HG03045 (cell line): ENCODE measurements around the gene NMBR.
A peak's percentile ranks its signal among the peaks of the same experiment; 100 is the strongest.
"Not testable (repeated sequence)": the region's sequence is repeated elsewhere in the genome, so short reads cannot be mapped to it uniquely, and the experiment has no call there.

Experiments used
- ATAC-seq: cut with Tn5 transposase; IDR thresholded peaks from one replicate; pipeline ENCODE4 v1.9.1; 2021; ENCODE audit warnings: mild to moderate bottlenecking, moderate library complexity; ENCODE audit not compliant: unreplicated experiment

NMBR gene

DNA sequence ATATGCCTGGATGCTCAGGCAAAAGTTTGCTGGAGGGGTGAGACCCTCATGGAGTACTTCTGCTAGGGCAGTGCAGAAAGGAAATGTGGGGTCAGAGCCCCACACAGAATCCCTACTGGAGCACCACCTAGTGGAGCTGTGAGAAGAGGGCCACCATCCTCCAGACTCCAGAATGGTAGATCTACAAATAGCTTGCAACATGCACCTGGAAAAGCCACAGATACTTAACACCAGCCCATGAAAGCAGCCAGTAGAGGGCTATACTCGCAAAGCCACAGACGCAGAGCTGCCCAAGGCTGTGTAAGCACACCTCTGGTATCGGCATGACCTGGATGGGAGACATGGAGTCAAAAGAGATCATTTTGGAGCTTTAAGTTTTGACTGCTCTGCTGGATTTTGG, 74.9 kb downstream of the NMBR start:
- no peak for ATAC-seq

DNA sequence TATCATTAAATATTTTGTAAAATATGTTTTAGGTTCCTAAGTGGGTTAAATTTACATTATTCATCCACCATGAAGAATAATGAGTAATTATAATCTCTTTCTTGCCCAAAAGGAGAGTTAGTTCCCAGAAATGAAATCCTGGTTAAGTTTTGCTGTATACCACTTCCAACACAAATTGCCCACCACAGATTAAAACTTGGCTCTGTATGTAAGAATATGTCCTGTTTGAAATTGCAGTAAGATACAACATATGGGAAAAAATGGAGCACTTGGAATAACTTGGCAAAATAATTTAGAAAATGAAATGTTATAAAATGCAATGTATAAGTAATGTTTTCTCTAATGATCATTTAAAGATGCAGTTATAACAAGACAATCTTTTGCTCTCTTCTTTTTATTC, 78.5 kb downstream of the NMBR start:
- ATAC-seq, result no peak

DNA sequence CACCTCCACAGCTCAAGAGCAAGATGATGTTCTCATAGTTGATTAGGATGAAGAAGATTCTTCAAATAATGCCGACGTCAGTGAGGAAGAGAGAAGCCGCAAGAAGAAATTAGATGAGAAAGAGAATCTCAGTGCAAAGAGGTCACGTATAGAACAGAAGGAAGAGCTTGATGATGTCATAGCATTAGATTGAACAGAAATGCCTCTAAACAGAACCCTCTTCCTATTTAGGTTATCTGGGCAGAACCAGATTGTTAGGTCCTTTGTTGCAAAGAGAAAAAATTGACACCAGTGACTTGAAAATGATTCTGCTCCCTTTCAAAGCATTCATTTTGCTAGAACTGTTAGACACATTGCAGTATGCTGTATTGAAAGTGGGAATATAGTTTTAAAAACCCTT, 84.1 kb downstream of the NMBR start:
- not testable (repeated sequence) for ATAC-seq

DNA sequence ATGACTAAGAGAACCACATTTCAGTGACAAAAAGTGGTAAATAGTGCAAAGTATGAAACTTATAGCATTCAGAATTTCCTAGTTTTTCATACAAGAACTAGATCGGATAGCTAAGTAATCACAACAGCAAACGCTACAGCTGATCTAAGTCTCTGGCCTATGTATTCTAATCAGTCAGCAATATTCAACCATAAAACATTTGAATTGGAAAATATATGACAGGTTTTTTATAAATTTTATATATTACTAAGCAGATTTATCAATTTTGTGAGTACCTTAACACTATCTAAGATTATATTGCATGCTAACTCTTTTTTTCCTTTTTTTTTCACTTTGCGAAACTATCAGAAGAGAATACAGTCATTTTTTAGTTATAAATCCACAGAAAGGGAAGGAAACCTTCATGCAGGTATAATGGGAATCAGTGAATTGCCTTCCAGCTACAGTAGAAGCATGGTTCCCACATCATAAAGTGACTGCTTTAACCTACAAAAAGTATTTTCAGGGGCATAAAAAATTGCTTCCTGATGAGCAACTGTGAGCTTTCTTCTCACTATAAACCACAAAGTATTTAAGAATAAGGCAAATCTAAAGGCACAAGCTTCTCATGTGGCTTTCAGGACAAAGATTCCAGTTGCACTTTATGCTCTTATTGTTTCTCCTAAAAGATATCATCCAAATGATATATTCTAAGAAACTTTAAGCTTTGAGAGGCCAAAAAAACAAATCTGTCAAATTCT, 88.2 kb downstream of the NMBR start:
- no peak for ATAC-seq

DNA sequence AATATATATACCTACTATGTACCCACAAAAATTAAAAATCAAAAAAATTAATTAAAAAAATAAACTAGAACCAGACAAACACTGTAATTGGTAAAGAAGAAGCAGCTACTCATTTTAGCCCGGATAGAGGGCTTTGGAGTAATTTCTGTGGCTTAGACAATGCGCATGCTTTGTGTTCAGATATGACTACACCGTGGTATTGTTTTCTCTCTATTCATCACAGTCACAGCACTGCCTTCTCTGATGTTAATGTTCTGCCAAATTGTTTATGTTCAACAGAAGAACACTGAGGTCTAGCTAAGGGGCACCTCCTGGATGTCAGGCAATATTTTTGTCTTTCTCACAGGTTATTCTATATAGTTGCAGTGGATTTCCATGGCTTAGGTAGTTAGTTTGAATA, 91.7 kb downstream of the NMBR start:
- peak; percentile 77 for ATAC-seq

DNA sequence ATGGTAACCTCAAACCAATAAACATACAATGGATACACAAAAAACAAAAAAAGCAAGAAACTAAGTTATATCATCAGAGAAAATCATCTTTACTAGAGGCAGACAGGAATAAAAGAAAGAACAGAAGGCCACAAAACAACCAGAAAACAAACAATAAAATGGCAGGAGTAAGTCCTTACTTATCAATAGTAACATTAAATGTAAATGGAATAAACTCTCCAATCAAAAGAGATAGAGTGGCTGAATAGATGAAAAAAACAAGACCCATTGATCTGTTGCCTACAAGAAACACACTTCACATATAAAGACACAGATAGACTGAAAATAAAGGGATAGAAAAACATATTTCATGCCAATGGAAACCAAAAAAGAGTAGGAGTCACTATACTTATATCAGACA, 95.5 kb downstream of the NMBR start:
- no peak for ATAC-seq

DNA sequence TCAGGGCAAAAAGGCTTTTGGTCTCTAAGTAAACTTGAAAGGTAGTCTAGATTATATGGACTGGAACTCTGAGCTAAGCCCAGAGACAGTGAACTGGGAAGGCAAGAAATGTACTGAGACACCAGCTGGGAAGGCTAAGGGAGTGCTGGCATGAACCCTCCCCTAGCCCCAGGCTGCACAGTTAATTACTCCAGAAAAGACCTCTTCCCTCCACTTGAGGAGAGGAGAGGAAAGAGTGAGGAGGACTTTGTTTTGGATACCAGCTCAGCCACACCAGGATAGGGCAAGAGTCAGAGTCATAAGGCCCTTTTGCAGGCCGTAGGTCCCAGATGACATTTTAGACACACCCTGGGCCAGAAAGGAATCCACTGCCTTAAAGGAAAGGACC, 98.3 kb downstream of the NMBR start:
- ATAC-seq, result no peak

DNA sequence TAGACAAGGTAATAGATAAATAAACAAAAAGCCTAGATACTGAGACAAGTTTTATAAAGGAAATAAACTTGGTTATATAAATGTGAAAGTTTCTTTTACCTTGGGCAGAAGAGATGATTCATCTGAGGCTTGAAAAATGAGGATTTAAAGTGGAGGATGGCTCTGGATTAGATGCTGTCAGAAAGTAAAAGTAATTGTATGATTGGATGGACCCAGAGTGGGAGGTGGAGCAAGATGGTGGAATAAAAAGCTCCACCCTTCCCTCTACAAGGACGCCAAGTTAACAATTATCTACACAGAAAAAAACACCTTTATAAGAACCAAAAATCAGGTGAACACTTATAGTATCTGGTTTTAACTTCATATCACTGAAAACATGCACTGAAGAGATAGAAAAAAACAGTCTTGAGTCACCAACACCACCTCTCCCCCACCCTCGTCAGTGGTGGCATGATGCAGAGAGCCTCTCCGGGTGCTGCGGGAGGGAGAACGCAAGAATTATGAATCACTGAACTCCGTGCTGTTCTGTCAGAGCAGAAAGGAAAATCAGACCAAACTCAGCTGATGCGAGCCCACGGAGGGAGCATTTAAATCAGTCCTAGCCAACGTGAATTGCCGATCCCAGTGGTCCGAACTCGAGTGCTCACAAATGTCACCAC, 98.9 kb downstream of the NMBR start:
- no peak for ATAC-seq

DNA sequence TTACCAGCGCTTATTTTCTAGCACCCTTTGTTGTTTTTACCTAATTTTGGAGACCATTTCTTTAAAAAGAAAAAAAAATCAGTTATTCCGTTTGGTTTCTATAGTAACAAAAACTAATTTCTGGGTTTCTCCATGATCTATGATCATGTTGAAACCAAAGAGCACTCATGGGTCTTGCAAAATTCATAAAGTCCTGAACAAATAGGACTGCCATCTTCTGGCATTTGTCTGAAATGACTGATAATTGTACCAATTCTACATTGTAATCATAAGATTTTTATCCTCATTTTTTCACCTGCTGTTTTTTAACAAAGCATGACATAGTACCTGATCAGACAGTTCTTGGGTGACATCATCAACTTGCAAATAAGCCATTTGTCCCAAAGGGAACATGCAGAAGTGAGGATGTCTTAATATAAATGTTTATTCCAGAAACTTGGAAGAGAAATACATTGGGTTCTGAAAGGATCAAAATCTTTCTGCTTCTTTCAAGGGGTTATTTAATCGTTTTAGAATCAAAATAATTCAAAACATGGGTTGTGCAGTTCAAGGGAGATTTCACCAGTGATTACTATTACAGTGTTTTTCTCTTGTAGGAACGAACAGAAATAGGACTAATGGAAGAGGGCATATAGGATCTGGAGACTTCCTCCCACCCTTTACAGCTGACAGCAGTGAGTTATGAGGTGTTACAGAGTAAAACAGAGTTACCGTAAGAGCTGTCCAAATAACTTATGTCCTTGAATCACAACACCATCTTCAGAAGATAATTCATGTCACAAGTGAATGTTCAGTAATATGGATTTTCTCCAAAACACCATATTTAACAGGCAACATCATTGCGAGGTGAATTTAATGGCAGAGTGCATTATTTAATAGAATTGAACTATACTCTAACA, 101.3 kb downstream of the NMBR start:
- ATAC-seq, result no peak

DNA sequence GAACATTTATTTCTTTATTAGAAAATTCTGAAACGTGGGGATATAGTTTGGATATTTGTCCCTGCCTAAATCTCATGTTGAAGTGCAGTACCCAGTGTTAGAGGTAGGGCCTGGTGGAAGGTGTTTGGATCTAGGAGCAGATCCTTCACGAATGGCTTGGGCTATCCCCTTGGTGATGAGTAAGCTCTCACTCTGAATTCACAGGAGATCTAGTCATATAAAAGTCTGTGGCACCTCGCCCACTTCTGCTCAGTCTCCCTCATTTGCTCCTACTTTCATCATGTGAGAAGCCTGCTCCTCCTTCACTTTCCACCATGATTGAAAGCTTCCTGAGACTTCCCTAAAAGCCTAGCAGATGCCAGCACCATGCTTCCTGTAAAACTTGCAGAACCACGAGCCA, 111.0 kb downstream of the NMBR start:
- no peak for ATAC-seq

DNA sequence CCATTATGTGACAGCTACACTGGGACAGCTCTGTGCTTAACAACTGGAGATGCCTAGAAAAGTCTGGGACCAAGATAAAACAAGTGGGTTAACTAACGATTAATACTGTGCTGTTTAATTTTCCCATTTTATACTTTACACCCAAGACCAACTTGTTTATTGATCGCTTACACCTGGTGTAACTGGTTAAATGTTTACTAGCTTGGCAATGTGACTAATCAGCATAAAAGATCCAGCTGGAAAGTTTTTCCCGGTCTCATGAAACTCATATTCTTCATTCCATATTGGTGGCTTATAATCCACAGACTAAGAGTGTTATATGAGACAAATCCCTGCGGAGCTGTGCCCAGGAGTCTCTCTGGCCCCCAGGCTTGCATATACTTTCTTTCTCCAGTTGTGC, 115.9 kb downstream of the NMBR start:
- no peak for ATAC-seq

DNA sequence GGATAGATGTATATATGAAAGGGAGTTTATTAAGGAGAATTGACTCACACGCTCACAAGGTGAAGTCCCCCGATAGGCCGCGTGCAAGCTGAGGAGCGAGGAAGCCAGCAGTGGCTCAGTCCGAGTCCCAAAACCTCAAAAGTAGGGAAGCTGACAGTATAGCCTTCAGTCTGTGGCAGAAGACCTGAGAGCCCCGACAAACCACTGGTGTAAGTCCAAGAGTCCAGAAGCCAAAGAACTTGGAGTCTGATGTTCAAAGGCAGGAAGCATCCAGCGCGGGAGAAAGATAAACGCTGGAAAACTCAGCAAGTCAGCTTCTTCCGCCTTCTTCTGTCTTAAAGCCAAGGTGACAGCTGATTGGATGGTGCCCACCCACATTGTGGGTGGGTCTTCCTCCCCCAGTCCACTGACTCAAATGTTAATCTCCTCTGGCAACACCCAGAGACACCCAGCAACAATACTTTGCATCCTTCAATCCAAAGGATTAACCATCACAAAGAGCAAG, 116.8 kb downstream of the NMBR start:
- no peak for ATAC-seq

DNA sequence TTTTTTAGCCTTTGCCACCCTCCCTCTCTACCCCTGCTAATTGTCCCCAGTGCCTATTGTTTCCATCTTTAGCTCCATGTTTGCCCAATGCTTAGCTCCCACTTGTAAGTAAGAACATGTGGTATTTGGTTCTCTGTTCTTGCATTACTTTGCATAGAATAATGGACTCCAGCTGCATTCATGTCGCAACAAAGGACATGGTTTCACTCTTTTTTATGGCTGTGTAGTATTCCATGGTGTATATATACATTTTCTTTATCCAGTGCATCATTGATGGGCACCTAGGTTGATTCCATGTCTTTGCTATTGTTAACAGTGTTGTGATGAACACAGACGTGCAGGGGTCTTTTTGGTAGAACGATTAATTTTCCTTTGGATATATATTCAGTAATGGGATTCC, 118.4 kb downstream of the NMBR start:
- no peak for ATAC-seq

DNA sequence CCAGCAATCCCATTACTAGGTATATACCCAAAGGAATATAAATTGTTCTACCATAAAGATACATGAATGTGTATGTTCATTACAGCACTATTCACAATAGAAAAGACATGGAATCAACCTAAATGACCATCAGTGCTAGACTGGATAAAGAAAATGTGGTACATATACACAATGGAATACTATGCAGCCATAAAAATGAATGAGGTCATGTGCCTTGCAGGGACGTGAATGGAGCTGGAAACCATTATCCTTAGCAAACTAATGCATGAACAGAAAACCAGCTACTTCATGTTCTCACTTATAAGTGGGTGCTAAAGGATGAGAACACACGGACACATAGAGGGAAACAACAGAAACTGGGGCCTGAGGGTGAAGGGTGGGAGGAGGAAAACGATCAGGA, 119.1 kb downstream of the NMBR start:
- not testable (repeated sequence) for ATAC-seq

DNA sequence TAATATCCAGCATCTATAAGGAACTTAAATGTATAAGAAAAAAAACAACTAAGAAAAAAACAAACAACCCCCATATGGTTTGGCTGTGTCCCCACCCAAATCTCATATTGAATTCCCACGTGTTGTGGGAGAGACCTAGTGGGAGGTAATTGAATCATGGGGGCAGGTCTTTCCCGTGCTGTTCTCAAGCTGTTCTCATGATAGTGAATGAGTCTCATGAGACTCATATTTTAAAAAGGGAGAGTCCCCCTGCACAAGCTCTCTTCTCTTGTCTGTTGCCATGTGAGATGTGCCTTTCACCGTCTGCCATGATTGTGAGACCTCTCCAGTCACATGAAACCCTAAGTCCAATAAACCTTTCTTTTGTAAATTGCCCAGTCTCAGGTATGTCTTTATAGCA, 119.8 kb downstream of the NMBR start:
- no peak for ATAC-seq

DNA sequence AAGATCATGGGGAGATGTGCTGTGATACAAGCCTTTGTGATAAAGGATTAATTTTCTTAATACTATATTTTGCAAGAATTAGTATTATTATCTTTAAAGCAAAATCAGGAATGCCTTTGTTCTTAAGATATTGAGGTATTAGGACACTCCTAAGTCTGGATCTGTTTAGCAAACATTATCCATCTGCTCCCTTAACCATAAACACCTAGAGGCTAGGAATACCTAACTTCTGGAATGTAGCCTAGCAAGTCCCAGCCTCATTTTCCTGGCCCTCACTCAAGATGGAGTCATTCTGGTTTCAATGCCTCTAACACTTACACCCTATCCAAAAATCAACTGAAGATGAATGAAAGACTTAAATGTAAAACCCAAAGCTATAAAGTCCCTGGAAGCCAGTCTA, 120.5 kb downstream of the NMBR start:
- no peak for ATAC-seq
